Measurements from ENCODE around the gene LRRC73.

- no peak for TF ChIP-seq POLR2A (IDR thresholded peaks at IDR 0.05; ENCODE audit: extremely low read depth, insufficient read length)
- TF ChIP-seq, protein P1, sequence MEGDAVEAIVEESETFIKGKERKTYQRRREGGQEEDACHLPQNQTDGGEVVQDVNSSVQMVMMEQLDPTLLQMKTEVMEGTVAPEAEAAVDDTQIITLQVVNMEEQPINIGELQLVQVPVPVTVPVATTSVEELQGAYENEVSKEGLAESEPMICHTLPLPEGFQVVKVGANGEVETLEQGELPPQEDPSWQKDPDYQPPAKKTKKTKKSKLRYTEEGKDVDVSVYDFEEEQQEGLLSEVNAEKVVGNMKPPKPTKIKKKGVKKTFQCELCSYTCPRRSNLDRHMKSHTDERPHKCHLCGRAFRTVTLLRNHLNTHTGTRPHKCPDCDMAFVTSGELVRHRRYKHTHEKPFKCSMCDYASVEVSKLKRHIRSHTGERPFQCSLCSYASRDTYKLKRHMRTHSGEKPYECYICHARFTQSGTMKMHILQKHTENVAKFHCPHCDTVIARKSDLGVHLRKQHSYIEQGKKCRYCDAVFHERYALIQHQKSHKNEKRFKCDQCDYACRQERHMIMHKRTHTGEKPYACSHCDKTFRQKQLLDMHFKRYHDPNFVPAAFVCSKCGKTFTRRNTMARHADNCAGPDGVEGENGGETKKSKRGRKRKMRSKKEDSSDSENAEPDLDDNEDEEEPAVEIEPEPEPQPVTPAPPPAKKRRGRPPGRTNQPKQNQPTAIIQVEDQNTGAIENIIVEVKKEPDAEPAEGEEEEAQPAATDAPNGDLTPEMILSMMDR (IDR thresholded peaks at IDR 0.05; ENCODE audit: low read depth, low read length) = no peak
These were observed 12.5 kb downstream of the LRRC73 start for GRCh38 chr6:43497689-43498088.
